Esophagus squamous epithelium (tissue), 4 donors: ENCODE measurements around the gene UMOD.

Experiments
- POLR2A ChIP-seq, 4 donors: fragments of 450-650 bp; IDR thresholded peaks; one replicate each; pipeline ENCODE4 v1.6.1; 2017; ENCODE audit warnings: antibody characterized with exemption in 4 of 4, mild to moderate bottlenecking in 4 of 4, moderate library complexity in 3 of 4
- TF ChIP-seq, protein P1 (sequence below), 6 experiments: fragments of 450-650 bp in 4 of 6; fragments of 200-600 bp in 2 of 6; sonication (generic) in 2 of 6; IDR thresholded peaks; one replicate each; pipeline ENCODE4 v1.5.1; 2016 to 2019; ENCODE audit warnings: antibody characterized with exemption in 6 of 6, mild to moderate bottlenecking in 4 of 6, moderate library complexity in 4 of 6

DNA sequence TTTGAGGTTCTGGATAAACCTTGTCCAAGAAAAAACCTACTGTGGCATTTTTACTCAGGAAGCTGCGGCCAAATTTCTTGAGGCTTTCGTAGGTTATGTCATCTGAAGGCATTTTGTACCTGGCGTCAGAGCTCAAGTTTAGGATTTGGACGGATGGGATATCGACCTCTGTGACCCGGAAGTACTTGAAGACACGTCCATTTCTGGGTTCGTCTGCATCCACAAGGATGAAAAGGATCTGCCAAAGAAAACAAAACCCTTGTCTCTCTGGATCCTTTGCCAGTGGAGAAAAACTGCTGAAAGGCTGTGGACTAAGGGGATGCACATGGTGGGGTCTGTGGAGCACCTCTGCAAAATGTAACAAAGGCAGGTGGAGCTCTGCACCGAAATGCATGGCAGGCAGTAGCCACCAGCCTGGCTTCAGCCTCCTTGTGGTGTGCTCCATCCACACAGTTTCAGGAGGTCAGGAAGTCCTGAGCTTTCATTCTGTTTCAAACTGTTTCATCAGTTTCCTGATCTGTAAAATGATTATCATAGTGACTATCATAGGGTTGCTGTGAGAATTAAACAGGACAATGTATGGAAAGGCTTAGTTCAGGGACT, 17.0 kb upstream of the UMOD start:
- TF ChIP-seq, protein P1, sequence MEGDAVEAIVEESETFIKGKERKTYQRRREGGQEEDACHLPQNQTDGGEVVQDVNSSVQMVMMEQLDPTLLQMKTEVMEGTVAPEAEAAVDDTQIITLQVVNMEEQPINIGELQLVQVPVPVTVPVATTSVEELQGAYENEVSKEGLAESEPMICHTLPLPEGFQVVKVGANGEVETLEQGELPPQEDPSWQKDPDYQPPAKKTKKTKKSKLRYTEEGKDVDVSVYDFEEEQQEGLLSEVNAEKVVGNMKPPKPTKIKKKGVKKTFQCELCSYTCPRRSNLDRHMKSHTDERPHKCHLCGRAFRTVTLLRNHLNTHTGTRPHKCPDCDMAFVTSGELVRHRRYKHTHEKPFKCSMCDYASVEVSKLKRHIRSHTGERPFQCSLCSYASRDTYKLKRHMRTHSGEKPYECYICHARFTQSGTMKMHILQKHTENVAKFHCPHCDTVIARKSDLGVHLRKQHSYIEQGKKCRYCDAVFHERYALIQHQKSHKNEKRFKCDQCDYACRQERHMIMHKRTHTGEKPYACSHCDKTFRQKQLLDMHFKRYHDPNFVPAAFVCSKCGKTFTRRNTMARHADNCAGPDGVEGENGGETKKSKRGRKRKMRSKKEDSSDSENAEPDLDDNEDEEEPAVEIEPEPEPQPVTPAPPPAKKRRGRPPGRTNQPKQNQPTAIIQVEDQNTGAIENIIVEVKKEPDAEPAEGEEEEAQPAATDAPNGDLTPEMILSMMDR (IDR thresholded peaks at IDR 0.05), result no peak
- TF ChIP-seq POLR2A (IDR thresholded peaks at IDR 0.05), result no peak
